IMR-90 (cell line): ENCODE results near the gene NPTX1.

Experiments
- CEBPB ChIP-seq: IDR thresholded peaks from 2 replicates; pipeline ENCODE4 v1.6.1; 2012; ENCODE audit warnings: low read depth, low read length, improper control_type of control experiment
- CTCF ChIP-seq: conservative IDR thresholded peaks from 2 replicates; pipeline ENCODE4 v1.5.1; 2012; ENCODE audit warnings: mild to moderate bottlenecking, low read depth, low read length, improper control_type of control experiment
- POLR2A ChIP-seq: IDR thresholded peaks from 2 replicates; pipeline ENCODE4 v1.6.1; 2012; ENCODE audit warnings: mild to moderate bottlenecking, low read depth, low read length
- RAD21 ChIP-seq: IDR thresholded peaks from 2 replicates; pipeline ENCODE4 v1.6.1; 2012; ENCODE audit warnings: low read length, improper control_type of control experiment
- SMC3 ChIP-seq: fragments of 150-350 bp; IDR thresholded peaks from 2 replicates; pipeline ENCODE4 v1.6.1; 2016; ENCODE audit warnings: low read depth, mild to moderate bottlenecking, antibody characterized with exemption, low read length, moderate library complexity
- USF2 ChIP-seq: fragments of 150-350 bp; IDR thresholded peaks from 2 replicates; pipeline ENCODE4 v1.6.1; 2017; ENCODE audit warnings: mild to moderate bottlenecking, antibody characterized with exemption, low read length, low read depth

- no peak for TF ChIP-seq CTCF
- no peak for TF ChIP-seq CEBPB
- TF ChIP-seq POLR2A, result no peak
- no peak for TF ChIP-seq SMC3
- no peak for TF ChIP-seq USF2
- no peak for TF ChIP-seq RAD21
These were observed 2.7 kb downstream of the NPTX1 start for GRCh38 chr17:80473701-80474100.
